HEK293 (cell line): ENCODE measurements around the gene PTK7.

Source experiments
- CTCF ChIA-PET: fragments of 350-600 bp; formaldehyde crosslinking; extraction: SDS; loops from one replicate; lab custom pipeline; 2021; ENCODE audit warnings: antibody characterized with exemption; lab: Yijun Ruan, JAX
- POLR2A ChIA-PET: fragments of 300-600 bp; formaldehyde crosslinking; extraction: SDS; loops from one replicate; lab custom pipeline; 2020; ENCODE audit warnings: antibody characterized with exemption, inconsistent platforms; lab: Yijun Ruan, JAX
- H3K27ac ChIP-seq: fragments of 200-500 bp; sonication (Bioruptor generic); 2 replicates; pipeline ENCODE4 v1.5.1; 2014; ENCODE audit warnings: low read depth, low read length, control low read depth, inconsistent platforms; ENCODE audit errors: extremely low read depth
- H3K36me3 ChIP-seq, 2 experiments: fragments of 200-500 bp in 1 of 2; sonication (Bioruptor generic) in 1 of 2; 1 replicate in 1 of 2; 2 replicates in 1 of 2; pipeline ENCODE4 v1.5.1; 2014 to 2017; ENCODE audit warnings: inconsistent platforms in 2 of 2, low read length in 2 of 2; ENCODE audit not compliant: control insufficient read depth in 2 of 2, insufficient read depth in 1 of 2
- H3K4me1 ChIP-seq: fragments of 200-500 bp; sonication (Bioruptor generic); 2 replicates; pipeline ENCODE4 v1.5.1; 2014; ENCODE audit warnings: mild to moderate bottlenecking, low read length, inconsistent platforms; ENCODE audit not compliant: control insufficient read depth, insufficient read depth
- H3K4me3 ChIP-seq: 2 replicates; pipeline ENCODE4 v1.5.1; 2011; ENCODE audit warnings: low read depth, mild to moderate bottlenecking, control low read depth, low read length, moderate library complexity
- H3K9me3 ChIP-seq: fragments of 200-500 bp; sonication (Bioruptor generic); 2 replicates; pipeline ENCODE4 v1.5.1; 2014; ENCODE audit warnings: low read depth, low read length, inconsistent platforms; ENCODE audit not compliant: control insufficient read depth, insufficient read depth
- FEZF1 ChIP-seq: fragments of 450-650 bp; formaldehyde crosslinking; IDR thresholded peaks from 2 replicates; pipeline ENCODE4 v1.5.1; 2016; ENCODE audit warnings: missing biosample characterization, missing genetic modification characterization
- YY1 ChIP-seq: fragments of 450-650 bp; formaldehyde crosslinking; IDR thresholded peaks from 2 replicates; pipeline ENCODE4 v1.5.1; 2018; ENCODE audit warnings: missing biosample characterization, missing genetic modification characterization
- ZBTB8A ChIP-seq: fragments of 450-650 bp; formaldehyde crosslinking; IDR thresholded peaks from 2 replicates; pipeline ENCODE4 v1.5.1; 2016; ENCODE audit warnings: missing biosample characterization, missing genetic modification characterization
- ZFP3 ChIP-seq: fragments of 450-650 bp; formaldehyde crosslinking; IDR thresholded peaks from 2 replicates; pipeline ENCODE4 v1.5.1; 2016; ENCODE audit warnings: low read depth, missing biosample characterization, missing genetic modification characterization
- ZNF138 ChIP-seq: fragments of 450-650 bp; formaldehyde crosslinking; IDR thresholded peaks from 2 replicates; pipeline ENCODE4 v1.5.1; 2016; ENCODE audit warnings: missing biosample characterization, missing genetic modification characterization, borderline replicate concordance
- ZNF560 ChIP-seq: fragments of 450-650 bp; formaldehyde crosslinking; IDR thresholded peaks from 2 replicates; pipeline ENCODE4 v1.5.1; 2017; ENCODE audit warnings: missing biosample characterization, missing genetic modification characterization, borderline replicate concordance
- ZNF629 ChIP-seq: fragments of 450-650 bp; formaldehyde crosslinking; IDR thresholded peaks from 2 replicates; pipeline ENCODE4 v1.5.1; 2017; ENCODE audit warnings: missing biosample characterization, missing genetic modification characterization
- TF ChIP-seq, protein P1 (sequence below): fragments of 450-650 bp; formaldehyde crosslinking; IDR thresholded peaks from 2 replicates; pipeline ENCODE4 v1.5.1; 2016; ENCODE audit warnings: missing biosample characterization, missing genetic modification characterization, borderline replicate concordance
- TF ChIP-seq, protein P2 (sequence below): fragments of 450-650 bp; formaldehyde crosslinking; IDR thresholded peaks from 2 replicates; pipeline ENCODE4 v1.5.1; 2016; ENCODE audit warnings: missing biosample characterization, missing genetic modification characterization
- TF ChIP-seq, protein P3 (sequence below): fragments of 450-650 bp; formaldehyde crosslinking; IDR thresholded peaks from 2 replicates; pipeline ENCODE4 v1.5.1; 2016; ENCODE audit warnings: missing biosample characterization, missing genetic modification characterization
- TF ChIP-seq, protein P4 (sequence below): fragments of 450-650 bp; formaldehyde crosslinking; IDR thresholded peaks from 2 replicates; pipeline ENCODE4 v1.5.1; 2016; ENCODE audit warnings: missing biosample characterization, missing genetic modification characterization
- TF ChIP-seq, protein P5 (sequence below): fragments of 450-650 bp; formaldehyde crosslinking; IDR thresholded peaks from 2 replicates; pipeline ENCODE4 v1.5.1; 2017; ENCODE audit warnings: missing biosample characterization, missing genetic modification characterization
- TF ChIP-seq, protein P6 (sequence below): fragments of 450-650 bp; IDR thresholded peaks from 2 replicates; pipeline ENCODE4 v1.5.1; 2018; ENCODE audit warnings: missing biosample characterization, mild to moderate bottlenecking, missing genetic modification characterization

PTK7 gene

DNA sequence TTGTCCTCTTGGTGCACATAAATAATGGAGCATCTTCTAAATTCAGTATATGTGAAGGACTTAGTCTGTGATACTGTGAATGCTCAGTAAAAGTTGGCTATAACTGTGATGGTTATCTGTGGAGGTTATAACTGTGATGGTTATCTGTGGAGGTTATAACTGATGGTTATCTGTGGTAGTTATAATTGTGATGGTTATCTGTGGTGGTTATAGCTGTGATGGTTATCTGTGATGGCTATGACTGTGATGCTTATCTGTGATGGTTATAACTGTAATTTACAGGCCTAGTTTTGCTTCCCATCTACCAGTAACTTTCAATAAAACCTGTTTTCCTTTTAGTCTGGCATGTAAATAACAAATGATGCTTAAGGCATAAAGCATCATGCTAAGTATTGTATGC, 16.5 kb downstream of the PTK7 start:
- ChIA-PET CTCF (no interaction called here), POLR2A (no interaction called here)

DNA sequence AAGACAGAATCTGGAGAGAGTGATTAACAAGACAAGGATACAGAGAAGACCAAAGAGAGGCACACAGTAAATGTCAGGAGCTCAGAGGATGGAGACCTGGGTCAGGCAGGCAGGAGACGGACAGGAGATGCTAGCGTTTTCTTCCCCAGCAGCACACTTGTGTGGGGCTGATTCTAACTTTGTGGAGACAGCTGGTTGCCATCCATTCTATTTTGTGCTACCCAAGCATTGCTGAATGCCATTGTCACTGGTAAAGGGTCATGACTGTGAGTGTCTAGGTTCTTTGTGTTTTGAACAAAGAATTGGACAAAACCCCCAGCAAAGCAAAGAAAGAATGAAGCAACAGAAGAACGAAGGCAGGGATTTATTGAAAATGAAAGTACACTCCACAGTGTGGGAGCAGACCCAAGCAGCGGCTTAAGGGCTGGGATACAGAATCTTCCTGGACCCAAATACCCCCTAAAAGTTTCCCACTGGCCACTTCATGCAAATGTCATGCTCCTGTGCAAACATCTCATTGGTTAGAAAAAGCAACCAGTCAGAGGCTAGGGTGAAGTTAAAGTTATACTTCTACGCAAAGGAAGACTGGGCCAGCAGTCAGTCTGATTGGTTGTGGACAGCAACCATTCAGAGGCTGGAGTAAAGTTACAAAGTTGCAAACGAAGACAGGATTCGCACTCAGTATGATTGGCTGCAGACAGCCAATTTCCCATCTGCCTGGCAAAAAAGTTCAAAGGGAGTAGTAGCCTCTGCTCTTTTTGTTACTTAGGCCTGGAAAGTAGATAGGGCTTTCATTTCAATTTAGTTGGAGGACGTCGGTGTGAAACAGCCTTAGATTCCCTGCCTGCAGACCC, 17.5 kb downstream of the PTK7 start:
- peaks cover 60% of the 10 kb centered on the region for H3K4me1 ChIP-seq
- no peaks in the 10 kb centered on the region for H3K36me3 ChIP-seq
- CTCF ChIA-PET: no interaction called here
- POLR2A ChIA-PET: no interaction called here
- no peak overlapping the region for H3K27ac ChIP-seq
- H3K4me3 ChIP-seq: no peak overlapping the region
- no peaks in the 10 kb centered on the region for H3K9me3 ChIP-seq
- TF ChIP-seq, protein P1, sequence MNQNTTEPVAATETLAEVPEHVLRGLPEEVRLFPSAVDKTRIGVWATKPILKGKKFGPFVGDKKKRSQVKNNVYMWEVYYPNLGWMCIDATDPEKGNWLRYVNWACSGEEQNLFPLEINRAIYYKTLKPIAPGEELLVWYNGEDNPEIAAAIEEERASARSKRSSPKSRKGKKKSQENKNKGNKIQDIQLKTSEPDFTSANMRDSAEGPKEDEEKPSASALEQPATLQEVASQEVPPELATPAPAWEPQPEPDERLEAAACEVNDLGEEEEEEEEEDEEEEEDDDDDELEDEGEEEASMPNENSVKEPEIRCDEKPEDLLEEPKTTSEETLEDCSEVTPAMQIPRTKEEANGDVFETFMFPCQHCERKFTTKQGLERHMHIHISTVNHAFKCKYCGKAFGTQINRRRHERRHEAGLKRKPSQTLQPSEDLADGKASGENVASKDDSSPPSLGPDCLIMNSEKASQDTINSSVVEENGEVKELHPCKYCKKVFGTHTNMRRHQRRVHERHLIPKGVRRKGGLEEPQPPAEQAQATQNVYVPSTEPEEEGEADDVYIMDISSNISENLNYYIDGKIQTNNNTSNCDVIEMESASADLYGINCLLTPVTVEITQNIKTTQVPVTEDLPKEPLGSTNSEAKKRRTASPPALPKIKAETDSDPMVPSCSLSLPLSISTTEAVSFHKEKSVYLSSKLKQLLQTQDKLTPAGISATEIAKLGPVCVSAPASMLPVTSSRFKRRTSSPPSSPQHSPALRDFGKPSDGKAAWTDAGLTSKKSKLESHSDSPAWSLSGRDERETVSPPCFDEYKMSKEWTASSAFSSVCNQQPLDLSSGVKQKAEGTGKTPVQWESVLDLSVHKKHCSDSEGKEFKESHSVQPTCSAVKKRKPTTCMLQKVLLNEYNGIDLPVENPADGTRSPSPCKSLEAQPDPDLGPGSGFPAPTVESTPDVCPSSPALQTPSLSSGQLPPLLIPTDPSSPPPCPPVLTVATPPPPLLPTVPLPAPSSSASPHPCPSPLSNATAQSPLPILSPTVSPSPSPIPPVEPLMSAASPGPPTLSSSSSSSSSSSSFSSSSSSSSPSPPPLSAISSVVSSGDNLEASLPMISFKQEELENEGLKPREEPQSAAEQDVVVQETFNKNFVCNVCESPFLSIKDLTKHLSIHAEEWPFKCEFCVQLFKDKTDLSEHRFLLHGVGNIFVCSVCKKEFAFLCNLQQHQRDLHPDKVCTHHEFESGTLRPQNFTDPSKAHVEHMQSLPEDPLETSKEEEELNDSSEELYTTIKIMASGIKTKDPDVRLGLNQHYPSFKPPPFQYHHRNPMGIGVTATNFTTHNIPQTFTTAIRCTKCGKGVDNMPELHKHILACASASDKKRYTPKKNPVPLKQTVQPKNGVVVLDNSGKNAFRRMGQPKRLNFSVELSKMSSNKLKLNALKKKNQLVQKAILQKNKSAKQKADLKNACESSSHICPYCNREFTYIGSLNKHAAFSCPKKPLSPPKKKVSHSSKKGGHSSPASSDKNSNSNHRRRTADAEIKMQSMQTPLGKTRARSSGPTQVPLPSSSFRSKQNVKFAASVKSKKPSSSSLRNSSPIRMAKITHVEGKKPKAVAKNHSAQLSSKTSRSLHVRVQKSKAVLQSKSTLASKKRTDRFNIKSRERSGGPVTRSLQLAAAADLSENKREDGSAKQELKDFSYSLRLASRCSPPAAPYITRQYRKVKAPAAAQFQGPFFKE (tag by site-specific recombination): no peak
- TF ChIP-seq, protein P2, sequence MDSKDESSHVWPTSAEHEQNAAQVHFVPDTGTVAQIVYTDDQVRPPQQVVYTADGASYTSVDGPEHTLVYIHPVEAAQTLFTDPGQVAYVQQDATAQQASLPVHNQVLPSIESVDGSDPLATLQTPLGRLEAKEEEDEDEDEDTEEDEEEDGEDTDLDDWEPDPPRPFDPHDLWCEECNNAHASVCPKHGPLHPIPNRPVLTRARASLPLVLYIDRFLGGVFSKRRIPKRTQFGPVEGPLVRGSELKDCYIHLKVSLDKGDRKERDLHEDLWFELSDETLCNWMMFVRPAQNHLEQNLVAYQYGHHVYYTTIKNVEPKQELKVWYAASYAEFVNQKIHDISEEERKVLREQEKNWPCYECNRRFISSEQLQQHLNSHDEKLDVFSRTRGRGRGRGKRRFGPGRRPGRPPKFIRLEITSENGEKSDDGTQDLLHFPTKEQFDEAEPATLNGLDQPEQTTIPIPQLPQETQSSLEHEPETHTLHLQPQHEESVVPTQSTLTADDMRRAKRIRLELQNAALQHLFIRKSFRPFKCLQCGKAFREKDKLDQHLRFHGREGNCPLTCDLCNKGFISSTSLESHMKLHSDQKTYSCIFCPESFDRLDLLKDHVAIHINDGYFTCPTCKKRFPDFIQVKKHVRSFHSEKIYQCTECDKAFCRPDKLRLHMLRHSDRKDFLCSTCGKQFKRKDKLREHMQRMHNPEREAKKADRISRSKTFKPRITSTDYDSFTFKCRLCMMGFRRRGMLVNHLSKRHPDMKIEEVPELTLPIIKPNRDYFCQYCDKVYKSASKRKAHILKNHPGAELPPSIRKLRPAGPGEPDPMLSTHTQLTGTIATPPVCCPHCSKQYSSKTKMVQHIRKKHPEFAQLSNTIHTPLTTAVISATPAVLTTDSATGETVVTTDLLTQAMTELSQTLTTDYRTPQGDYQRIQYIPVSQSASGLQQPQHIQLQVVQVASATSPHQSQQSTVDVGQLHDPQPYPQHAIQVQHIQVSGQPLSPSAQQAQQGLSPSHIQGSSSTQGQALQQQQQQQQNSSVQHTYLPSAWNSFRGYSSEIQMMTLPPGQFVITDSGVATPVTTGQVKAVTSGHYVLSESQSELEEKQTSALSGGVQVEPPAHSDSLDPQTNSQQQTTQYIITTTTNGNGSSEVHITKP (tag by site-specific recombination): peak; percentile 32; the same call in 1 of the 2 replicates
- TF ChIP-seq ZBTB8A (tag by site-specific recombination) (no peak), ZNF560 (no peak), ZNF138 (tag by site-specific recombination) (no peak), ZFP3 (tag by site-specific recombination) (no peak), YY1 (tag by site-specific recombination) (no peak)
- TF ChIP-seq, protein P3, sequence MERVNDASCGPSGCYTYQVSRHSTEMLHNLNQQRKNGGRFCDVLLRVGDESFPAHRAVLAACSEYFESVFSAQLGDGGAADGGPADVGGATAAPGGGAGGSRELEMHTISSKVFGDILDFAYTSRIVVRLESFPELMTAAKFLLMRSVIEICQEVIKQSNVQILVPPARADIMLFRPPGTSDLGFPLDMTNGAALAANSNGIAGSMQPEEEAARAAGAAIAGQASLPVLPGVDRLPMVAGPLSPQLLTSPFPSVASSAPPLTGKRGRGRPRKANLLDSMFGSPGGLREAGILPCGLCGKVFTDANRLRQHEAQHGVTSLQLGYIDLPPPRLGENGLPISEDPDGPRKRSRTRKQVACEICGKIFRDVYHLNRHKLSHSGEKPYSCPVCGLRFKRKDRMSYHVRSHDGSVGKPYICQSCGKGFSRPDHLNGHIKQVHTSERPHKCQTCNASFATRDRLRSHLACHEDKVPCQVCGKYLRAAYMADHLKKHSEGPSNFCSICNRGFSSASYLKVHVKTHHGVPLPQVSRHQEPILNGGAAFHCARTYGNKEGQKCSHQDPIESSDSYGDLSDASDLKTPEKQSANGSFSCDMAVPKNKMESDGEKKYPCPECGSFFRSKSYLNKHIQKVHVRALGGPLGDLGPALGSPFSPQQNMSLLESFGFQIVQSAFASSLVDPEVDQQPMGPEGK: no peak
- TF ChIP-seq, protein P4, sequence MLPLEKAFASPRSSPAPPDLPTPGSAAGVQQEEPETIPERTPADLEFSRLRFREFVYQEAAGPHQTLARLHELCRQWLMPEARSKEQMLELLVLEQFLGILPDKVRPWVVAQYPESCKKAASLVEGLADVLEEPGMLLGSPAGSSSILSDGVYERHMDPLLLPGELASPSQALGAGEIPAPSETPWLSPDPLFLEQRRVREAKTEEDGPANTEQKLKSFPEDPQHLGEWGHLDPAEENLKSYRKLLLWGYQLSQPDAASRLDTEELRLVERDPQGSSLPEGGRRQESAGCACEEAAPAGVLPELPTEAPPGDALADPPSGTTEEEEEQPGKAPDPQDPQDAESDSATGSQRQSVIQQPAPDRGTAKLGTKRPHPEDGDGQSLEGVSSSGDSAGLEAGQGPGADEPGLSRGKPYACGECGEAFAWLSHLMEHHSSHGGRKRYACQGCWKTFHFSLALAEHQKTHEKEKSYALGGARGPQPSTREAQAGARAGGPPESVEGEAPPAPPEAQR: no peak

More for the DNA sequence above, 16.5 kb downstream of the PTK7 start:
- H3K4me3 ChIP-seq: no peak overlapping the region
- TF ChIP-seq ZFP3 (tag by site-specific recombination) (no peak), FEZF1 (tag by site-specific recombination) (peak; percentile 22; the same call in 1 of the 2 replicates), ZNF629 (no peak)
- TF ChIP-seq, protein P5, sequence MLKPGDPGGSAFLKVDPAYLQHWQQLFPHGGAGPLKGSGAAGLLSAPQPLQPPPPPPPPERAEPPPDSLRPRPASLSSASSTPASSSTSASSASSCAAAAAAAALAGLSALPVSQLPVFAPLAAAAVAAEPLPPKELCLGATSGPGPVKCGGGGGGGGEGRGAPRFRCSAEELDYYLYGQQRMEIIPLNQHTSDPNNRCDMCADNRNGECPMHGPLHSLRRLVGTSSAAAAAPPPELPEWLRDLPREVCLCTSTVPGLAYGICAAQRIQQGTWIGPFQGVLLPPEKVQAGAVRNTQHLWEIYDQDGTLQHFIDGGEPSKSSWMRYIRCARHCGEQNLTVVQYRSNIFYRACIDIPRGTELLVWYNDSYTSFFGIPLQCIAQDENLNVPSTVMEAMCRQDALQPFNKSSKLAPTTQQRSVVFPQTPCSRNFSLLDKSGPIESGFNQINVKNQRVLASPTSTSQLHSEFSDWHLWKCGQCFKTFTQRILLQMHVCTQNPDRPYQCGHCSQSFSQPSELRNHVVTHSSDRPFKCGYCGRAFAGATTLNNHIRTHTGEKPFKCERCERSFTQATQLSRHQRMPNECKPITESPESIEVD (tag by site-specific recombination): no peak; the same call in 1 of the 2 replicates
- TF ChIP-seq, protein P6, sequence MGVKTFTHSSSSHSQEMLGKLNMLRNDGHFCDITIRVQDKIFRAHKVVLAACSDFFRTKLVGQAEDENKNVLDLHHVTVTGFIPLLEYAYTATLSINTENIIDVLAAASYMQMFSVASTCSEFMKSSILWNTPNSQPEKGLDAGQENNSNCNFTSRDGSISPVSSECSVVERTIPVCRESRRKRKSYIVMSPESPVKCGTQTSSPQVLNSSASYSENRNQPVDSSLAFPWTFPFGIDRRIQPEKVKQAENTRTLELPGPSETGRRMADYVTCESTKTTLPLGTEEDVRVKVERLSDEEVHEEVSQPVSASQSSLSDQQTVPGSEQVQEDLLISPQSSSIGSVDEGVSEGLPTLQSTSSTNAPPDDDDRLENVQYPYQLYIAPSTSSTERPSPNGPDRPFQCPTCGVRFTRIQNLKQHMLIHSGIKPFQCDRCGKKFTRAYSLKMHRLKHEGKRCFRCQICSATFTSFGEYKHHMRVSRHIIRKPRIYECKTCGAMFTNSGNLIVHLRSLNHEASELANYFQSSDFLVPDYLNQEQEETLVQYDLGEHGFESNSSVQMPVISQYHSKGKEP: no peak
- TF ChIP-seq, all 188 proteins: peak for 1
- H3K9me3 ChIP-seq: no peaks in the 10 kb centered on the region
- no peaks in the 10 kb centered on the region for H3K36me3 ChIP-seq
- H3K4me1 ChIP-seq: peaks cover 59% of the 10 kb centered on the region
- H3K27ac ChIP-seq: no peak overlapping the region
